ENCODE results near the gene RPL27. TPM values are rescaled to one million over a fixed set of nuclear protein-coding genes. Genes with fewer than 3 reads are reported as not detected.

The RPL27 gene
- total and polyA plus RNA-seq, 7 donors, result 1,576 to 4,569 (median 2,828) TPM

DNA sequence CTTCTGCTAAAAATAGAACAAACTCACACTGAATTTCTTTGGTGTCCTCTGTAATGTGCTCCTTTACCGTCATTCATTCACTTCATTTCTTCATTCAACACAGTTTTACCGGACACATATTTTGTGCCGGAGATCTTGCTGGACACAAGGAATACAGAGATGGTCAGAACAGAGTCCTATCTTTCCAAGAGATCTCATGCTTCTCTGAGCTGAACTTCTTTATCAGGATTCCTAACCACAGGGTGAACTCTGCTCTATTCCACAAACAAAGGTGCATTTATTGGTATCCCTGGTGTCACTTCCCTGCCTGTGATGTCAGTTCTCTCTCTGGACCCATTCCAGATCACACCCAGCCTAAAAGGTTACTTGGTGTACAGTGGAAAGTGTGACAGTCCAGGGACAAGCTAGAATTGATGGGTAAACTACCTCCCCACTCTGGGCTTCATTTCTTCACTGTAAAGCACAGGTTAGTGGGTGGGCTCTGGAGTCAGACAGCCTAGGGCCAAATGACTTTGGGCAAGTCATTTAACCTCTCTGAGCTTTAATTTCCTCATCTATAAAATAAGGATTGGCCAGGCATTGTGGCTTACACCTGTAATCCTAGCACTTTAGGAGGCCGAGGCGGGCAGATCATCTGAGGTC is 12.6 kb downstream of the RPL27 start:
- intact Hi-C loops (cut with DNase I), result no loop called here
- H3K36me3 ChIP-seq, result peaks cover 10 to 38% (median 16%) of the 10 kb centered on the region in 4 donors
- peaks cover 0 to 35% (median 32%) of the 10 kb centered on the region in 4 donors for H3K4me1 ChIP-seq
- WGBS, 2 donors, result 18 to 61% methylated on average over 5 of the region's 5 CpGs
- H3K9me3 ChIP-seq, result no peaks in the 10 kb centered on the region
- no peaks in the 10 kb centered on the region for H3K27me3 ChIP-seq
- TF ChIP-seq POLR2A (IDR thresholded peaks at IDR 0.05), result no peak
- TF ChIP-seq POLR2AphosphoS5 (IDR thresholded peaks at IDR 0.05), result no peak
- TF ChIP-seq, protein P1, sequence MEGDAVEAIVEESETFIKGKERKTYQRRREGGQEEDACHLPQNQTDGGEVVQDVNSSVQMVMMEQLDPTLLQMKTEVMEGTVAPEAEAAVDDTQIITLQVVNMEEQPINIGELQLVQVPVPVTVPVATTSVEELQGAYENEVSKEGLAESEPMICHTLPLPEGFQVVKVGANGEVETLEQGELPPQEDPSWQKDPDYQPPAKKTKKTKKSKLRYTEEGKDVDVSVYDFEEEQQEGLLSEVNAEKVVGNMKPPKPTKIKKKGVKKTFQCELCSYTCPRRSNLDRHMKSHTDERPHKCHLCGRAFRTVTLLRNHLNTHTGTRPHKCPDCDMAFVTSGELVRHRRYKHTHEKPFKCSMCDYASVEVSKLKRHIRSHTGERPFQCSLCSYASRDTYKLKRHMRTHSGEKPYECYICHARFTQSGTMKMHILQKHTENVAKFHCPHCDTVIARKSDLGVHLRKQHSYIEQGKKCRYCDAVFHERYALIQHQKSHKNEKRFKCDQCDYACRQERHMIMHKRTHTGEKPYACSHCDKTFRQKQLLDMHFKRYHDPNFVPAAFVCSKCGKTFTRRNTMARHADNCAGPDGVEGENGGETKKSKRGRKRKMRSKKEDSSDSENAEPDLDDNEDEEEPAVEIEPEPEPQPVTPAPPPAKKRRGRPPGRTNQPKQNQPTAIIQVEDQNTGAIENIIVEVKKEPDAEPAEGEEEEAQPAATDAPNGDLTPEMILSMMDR (IDR thresholded peaks at IDR 0.05), result no peak
- no peak for TF ChIP-seq EP300 (IDR thresholded peaks at IDR 0.05)
- H3K27ac ChIP-seq, result peak overlapping the region in 2 of 4 donors; percentile 2 to 45
- DNase-seq, result no peak
- no peak overlapping the region for H3K4me3 ChIP-seq

DNA sequence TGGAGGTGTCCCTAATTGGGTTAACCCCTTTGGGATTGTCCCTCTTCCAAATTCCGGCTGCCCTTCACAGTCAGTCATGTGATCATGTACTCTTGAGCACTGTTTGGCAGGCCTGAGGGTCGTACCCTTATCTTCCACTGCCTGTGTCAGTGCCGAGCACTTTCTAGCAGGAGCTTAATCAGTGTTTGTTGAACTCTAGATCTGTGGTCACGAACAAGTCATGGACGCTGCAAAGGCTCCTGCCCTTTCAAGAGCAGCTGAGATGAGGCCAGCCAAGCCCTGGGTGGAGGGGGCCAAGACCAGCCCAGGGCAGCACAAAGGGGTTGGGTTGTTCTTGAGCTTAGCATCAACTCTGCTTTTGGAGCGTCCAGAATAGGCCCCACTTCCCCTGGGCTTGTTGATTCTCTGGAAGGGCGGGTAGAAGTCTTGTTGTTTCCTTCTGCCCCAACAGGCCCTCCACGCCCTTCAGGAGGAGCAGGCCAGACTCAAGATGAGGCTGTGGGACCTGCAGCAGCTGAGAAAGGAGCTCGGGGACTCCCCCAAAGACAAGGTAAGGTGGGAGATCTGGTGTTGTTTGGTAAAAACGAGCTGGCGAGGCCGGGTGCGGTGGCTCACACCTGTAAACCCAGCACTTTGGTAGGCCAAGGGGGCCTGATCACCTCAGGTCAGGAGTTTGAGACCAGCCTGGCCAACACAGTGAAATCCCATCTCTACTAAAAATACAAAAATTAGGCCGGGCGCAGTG is 13.7 kb downstream of the RPL27 start:
- peaks cover 10 to 49% (median 24%) of the 10 kb centered on the region in 4 donors for H3K36me3 ChIP-seq
- no peak for DNase-seq
- H3K27ac ChIP-seq, result peak overlapping the region in 3 of 4 donors; percentile 2 to 45 (median 38)
- TF ChIP-seq EP300 (IDR thresholded peaks at IDR 0.05) (no peak), POLR2AphosphoS5 (IDR thresholded peaks at IDR 0.05) (no peak), POLR2A (IDR thresholded peaks at IDR 0.05) (no peak)
- TF ChIP-seq, protein P1 (IDR thresholded peaks at IDR 0.05), result no peak
- H3K9me3 ChIP-seq, result no peaks in the 10 kb centered on the region
- intact Hi-C loops (cut with DNase I), result no loop called here
- no peak overlapping the region for H3K4me3 ChIP-seq
- no peaks in the 10 kb centered on the region for H3K27me3 ChIP-seq
- peaks cover 0 to 35% (median 31%) of the 10 kb centered on the region in 4 donors for H3K4me1 ChIP-seq
- WGBS, 2 donors, result 73 to 85% methylated on average over 15 of the region's 15 CpGs

DNA sequence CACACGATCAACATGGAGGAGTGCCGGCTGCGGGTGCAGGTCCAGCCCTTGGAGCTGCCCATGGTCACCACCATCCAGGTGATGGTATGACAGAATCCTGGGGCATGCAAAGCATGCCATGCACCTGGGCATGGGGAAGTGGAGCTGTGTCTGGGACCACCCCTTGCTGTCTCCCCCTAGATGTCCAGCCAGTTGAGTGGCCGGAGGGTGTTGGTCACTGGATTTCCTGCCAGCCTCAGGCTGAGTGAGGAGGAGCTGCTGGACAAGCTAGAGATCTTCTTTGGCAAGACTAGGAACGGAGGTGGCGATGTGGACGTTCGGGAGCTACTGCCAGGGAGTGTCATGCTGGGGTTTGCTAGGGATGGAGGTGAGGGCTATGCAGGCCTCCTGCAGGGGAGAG is 15.1 kb downstream of the RPL27 start:
- DNase-seq, result no peak
- Histone ChIP-seq H3K36me3 (peaks cover 10 to 61% (median 32%) of the 10 kb centered on the region in 4 donors), H3K4me3 (no peak overlapping the region), H3K9me3 (no peaks in the 10 kb centered on the region), H3K27me3 (no peaks in the 10 kb centered on the region), H3K27ac (peak overlapping the region in 3 of 4 donors; percentile 11 to 67 (median 54)), H3K4me1 (peaks cover 0 to 26% (median 21%) of the 10 kb centered on the region in 4 donors)
- WGBS, 2 donors, result 92% methylated on average over 8 of the region's 8 CpGs
- TF ChIP-seq EP300 (IDR thresholded peaks at IDR 0.05) (no peak), POLR2A (IDR thresholded peaks at IDR 0.05) (no peak), POLR2AphosphoS5 (IDR thresholded peaks at IDR 0.05) (no peak)
- TF ChIP-seq, protein P1 (IDR thresholded peaks at IDR 0.05), result no peak
- intact Hi-C loops (cut with DNase I), result no loop called here

DNA sequence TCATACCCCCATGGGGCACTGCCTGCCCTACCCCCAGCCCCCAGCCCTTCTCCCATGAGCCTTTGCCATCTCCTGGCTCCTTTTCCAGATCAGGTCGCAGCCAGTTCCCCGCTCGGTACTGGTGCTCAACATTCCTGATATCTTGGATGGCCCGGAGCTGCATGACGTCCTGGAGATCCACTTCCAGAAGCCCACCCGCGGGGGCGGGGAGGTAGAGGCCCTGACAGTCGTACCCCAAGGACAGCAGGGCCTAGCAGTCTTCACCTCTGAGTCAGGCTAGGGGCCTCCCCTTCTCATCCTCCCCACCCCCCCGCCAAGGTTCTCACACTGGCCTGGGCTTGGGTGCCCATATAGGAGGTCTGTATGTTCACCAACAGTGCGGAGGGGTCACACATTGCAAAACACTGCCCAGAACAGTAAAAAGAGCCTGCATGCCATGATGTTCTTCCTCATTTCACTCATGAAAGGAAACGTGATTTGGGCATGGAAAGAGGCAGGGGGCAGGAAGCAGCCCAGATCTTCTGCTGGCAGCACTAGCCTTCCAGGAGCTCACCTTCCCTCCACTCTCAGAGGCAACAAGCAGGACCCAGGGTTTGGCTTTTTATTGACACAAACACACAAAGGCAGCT is 15.9 kb downstream of the RPL27 start:
- WGBS, 2 donors, result 85 to 92% methylated on average over 12 of the region's 12 CpGs
- H3K27me3 ChIP-seq, result no peaks in the 10 kb centered on the region
- H3K9me3 ChIP-seq, result no peaks in the 10 kb centered on the region
- peaks cover 10 to 63% (median 34%) of the 10 kb centered on the region in 4 donors for H3K36me3 ChIP-seq
- TF ChIP-seq EP300 (IDR thresholded peaks at IDR 0.05) (no peak), POLR2AphosphoS5 (IDR thresholded peaks at IDR 0.05) (no peak), POLR2A (IDR thresholded peaks at IDR 0.05) (no peak)
- TF ChIP-seq, protein P1 (IDR thresholded peaks at IDR 0.05), result no peak
- peak; percentile 68 for DNase-seq
- H3K4me1 ChIP-seq, result peaks cover 0 to 27% (median 21%) of the 10 kb centered on the region in 4 donors
- H3K4me3 ChIP-seq, result no peak overlapping the region
- peak overlapping the region; percentile 33 to 67 (median 54) for H3K27ac ChIP-seq
- intact Hi-C loops (cut with DNase I), result no loop called here

All from sigmoid colon (tissue), 7 donors.